OCI-LY7 (cell line): ENCODE measurements around the gene CDR2L. TPM values are rescaled to one million over a fixed set of nuclear protein-coding genes. Genes with fewer than 3 reads are reported as not detected.

Experiments
- BruUV-seq: library from RNA; stranded (reverse); fragments of 400-500 nt; replicated peaks from 2 replicates; lab custom pipeline; 2021; lab: Mats Ljungman, UMichigan
- CTCF ChIA-PET: fragments of 300-600 bp; sonication (Branson Sonifier 250); formaldehyde crosslinking; loops from one replicate; lab custom pipeline; 2022; ENCODE audit warnings: antibody characterized with exemption; ENCODE audit not compliant: unreplicated experiment; lab: Charles Lee
- POLR2A ChIA-PET: fragments of 300-600 bp; sonication (Branson Sonifier 250); formaldehyde crosslinking; loops from one replicate; lab custom pipeline; 2022; ENCODE audit warnings: antibody characterized with exemption; lab: Charles Lee
- DNase-seq: peaks from one replicate; pipeline ENCODE4 v3.0.0-alpha.2; 2015; ENCODE audit warnings: low spot score
- H2AFZ ChIP-seq: fragments of 200-600 bp; sonication (generic), shearing (Covaris generic); 2 replicates; pipeline ENCODE4 v1.6.1; 2014; ENCODE audit warnings: mild to moderate bottlenecking, antibody characterized with exemption, low read length, moderate library complexity
- H3K27ac ChIP-seq: fragments of 200-600 bp; sonication (generic); 2 replicates; pipeline ENCODE4 v1.5.1; 2014; ENCODE audit warnings: mixed run types, low read depth, mild to moderate bottlenecking, moderate library complexity, low read length, inconsistent platforms; ENCODE audit not compliant: poor library complexity, severe bottlenecking
- H3K36me3 ChIP-seq: fragments of 200-600 bp; sonication (generic); 2 replicates; pipeline ENCODE4 v1.6.1; 2014; ENCODE audit warnings: mild to moderate bottlenecking, antibody characterized with exemption, low read length, moderate library complexity, mixed read lengths; ENCODE audit not compliant: insufficient read depth
- H3K4me1 ChIP-seq: fragments of 200-600 bp; sonication (generic); 2 replicates; pipeline ENCODE4 v1.5.1; 2014; ENCODE audit warnings: mild to moderate bottlenecking, low read length; ENCODE audit not compliant: insufficient read depth, poor library complexity, severe bottlenecking
- H3K4me2 ChIP-seq: fragments of 200-600 bp; sonication (generic); 2 replicates; pipeline ENCODE4 v1.6.1; 2014; ENCODE audit warnings: mild to moderate bottlenecking, low read length
- H3K4me3 ChIP-seq: fragments of 200-600 bp; sonication (generic); 2 replicates; pipeline ENCODE4 v1.5.1; 2014; ENCODE audit warnings: mild to moderate bottlenecking, low read depth, low read length; ENCODE audit not compliant: poor library complexity, severe bottlenecking
- H3K79me2 ChIP-seq: fragments of 200-600 bp; sonication (generic); 2 replicates; pipeline ENCODE4 v1.6.1; 2016; ENCODE audit warnings: low read depth, mild to moderate bottlenecking, low read length, moderate library complexity, mixed read lengths; ENCODE audit not compliant: insufficient read depth
- H3K9me2 ChIP-seq: fragments of 200-600 bp; sonication (generic); 2 replicates; pipeline ENCODE4 v1.6.1; 2016; ENCODE audit warnings: mild to moderate bottlenecking, low read length, mixed read lengths; ENCODE audit not compliant: insufficient read depth
- H3K9me3 ChIP-seq: fragments of 200-600 bp; sonication (generic); 2 replicates; pipeline ENCODE4 v1.6.1; 2014; ENCODE audit warnings: mild to moderate bottlenecking, mixed run types, low read length, mixed read lengths
- H4K20me1 ChIP-seq: fragments of 200-600 bp; sonication (generic); 2 replicates; pipeline ENCODE4 v1.6.1; 2014; ENCODE audit warnings: mild to moderate bottlenecking, antibody characterized with exemption, low read length, moderate library complexity, mixed read lengths; ENCODE audit not compliant: insufficient read depth
- CTCF ChIP-seq: fragments of 200-600 bp; sonication (generic); conservative IDR thresholded peaks from 2 replicates; pipeline ENCODE4 v1.5.1; 2014; ENCODE audit warnings: mild to moderate bottlenecking, antibody characterized with exemption, low read length, moderate library complexity, mixed read lengths
- EZH2phosphoT487 ChIP-seq: fragments of 200-600 bp; sonication (generic); IDR thresholded peaks from 2 replicates; pipeline ENCODE4 v1.6.1; 2018; ENCODE audit warnings: low read depth, borderline replicate concordance, mild to moderate bottlenecking, mixed run types, antibody characterized with exemption, low read length, moderate library complexity, mixed read lengths
- intact Hi-C: fragments of 100-400 bp; cut with micrococcal nuclease; formaldehyde crosslinking; loops from one replicate; pipeline ENCODE4 v1.10.0; 2022; ENCODE audit not compliant: unreplicated experiment
- total RNA-seq, 2 experiments: library from RNA; depleted of rRNA in 1 of 2; stranded (reverse); fragments of >200 nt in 1 of 2; shearing (Covaris generic) in 1 of 2; gene quantifications; 2 replicates each; pipeline ENCODE4 v1.2.3, GENCODE V29; 2014 to 2022

CDR2L gene
- total RNA-seq, 2 experiments from 2014 or later = 0.49 to 0.79 TPM

- DNase-seq = peak; percentile 72
- Histone ChIP-seq H3K9me3 (no peaks in the 10 kb centered on the region), H4K20me1 (no peaks in the 10 kb centered on the region), H3K27ac (no peak within 1 kb of the TSS), H2AFZ (no peak within 1 kb of the TSS), H3K4me1 (peaks cover 10% of the 10 kb centered on the region), H3K79me2 (no peaks in the 10 kb centered on the region), H3K4me3 (peak within 1 kb of the TSS; percentile 62), H3K4me2 (peak within 1 kb of the TSS; percentile 71), H3K9me2 (no peaks in the 10 kb centered on the region), H3K36me3 (no peaks in the 10 kb centered on the region)
- intact Hi-C loops = no loop called here
- no TSS peak for BruUV-seq
- ChIA-PET CTCF (interaction anchor here (0.7 to 1.8 kb wide), 3 partner anchors 9 to 11 kb away, joined by 3 to 9 read pairs (median 4); no protein-coding TSS in a partner anchor), POLR2A (interaction anchor here (1.2 to 2.2 kb wide), 3 partner anchors 11 to 40 kb away, joined by 4 to 9 read pairs (median 5); partner anchors contain the start of gene MRPL58)
- TF ChIP-seq EZH2phosphoT487 (no peak), CTCF (no peak)
Observed at GRCh38 chr17:74972107-74972972, 15.1 kb upstream of the CDR2L start, which contains the start of gene HID1. HID1 (minus strand) TSS chr17:74972759; CDS start chr17:74972656, 103 bp downstream.

GRCh38 chr17:74972973-74973328, 14.5 kb upstream of the CDR2L start:
- no peaks in the 10 kb centered on the region for H3K9me2 ChIP-seq
- ChIA-PET CTCF (interaction anchor here (0.7 to 1.8 kb wide), 3 partner anchors 9 to 12 kb away, joined by 3 to 9 read pairs (median 4); no protein-coding TSS in a partner anchor), POLR2A (interaction anchor here (0.6 to 2.2 kb wide), 5 partner anchors 9 to 150 kb away, joined by 3 to 9 read pairs (median 6); partner anchors contain the start of gene MRPL58)
- peaks cover 10% of the 10 kb centered on the region for H3K4me1 ChIP-seq
- peak overlapping the region; percentile 62 for H3K4me3 ChIP-seq
- H2AFZ ChIP-seq = no peak overlapping the region
- no peaks in the 10 kb centered on the region for H4K20me1 ChIP-seq
- TF ChIP-seq CTCF (no peak), EZH2phosphoT487 (no peak)
- H3K9me3 ChIP-seq = no peaks in the 10 kb centered on the region
- H3K36me3 ChIP-seq = no peaks in the 10 kb centered on the region
- no peak overlapping the region for H3K27ac ChIP-seq
- DNase-seq = no peak
- BruUV-seq = no TSS peak
- peak overlapping the region; percentile 71 for H3K4me2 ChIP-seq
- intact Hi-C loops = no loop called here
- H3K79me2 ChIP-seq = no peaks in the 10 kb centered on the region
